PC-3 (cell line): ENCODE results near the gene PEX10. TPM values are rescaled to one million over a fixed set of nuclear protein-coding genes. Genes with fewer than 3 reads are reported as not detected.

Source experiments
- ATAC-seq: fragments of 200-7000 bp; cut with Tn5 transposase; 2 replicates; pipeline ENCODE4 v1.9.1; 2020; ENCODE audit warnings: mild to moderate bottlenecking, moderate library complexity
- BruUV-seq: library from RNA; stranded (reverse); fragments of 400-500 nt; replicated peaks from 2 replicates; lab custom pipeline; 2021; lab: Mats Ljungman, UMichigan
- CTCF ChIA-PET: fragments of 300-600 bp; sonication (Branson Sonifier 250); formaldehyde crosslinking; loops from one replicate; lab custom pipeline; 2022; ENCODE audit warnings: antibody characterized with exemption; lab: Charles Lee
- POLR2A ChIA-PET: fragments of 300-600 bp; sonication (Branson Sonifier 250); formaldehyde crosslinking; loops from one replicate; lab custom pipeline; 2022; ENCODE audit warnings: antibody characterized with exemption; ENCODE audit not compliant: unreplicated experiment; lab: Charles Lee
- DNase-seq: peaks from one replicate; pipeline ENCODE4 v3.0.0-alpha.2; 2015
- H2AFZ ChIP-seq: fragments of 300-600 bp; sonication (generic); 2 replicates; pipeline ENCODE4 v1.6.0; 2016; ENCODE audit warnings: antibody characterized with exemption, low read length
- H3F3A ChIP-seq: fragments of 300-600 bp; sonication (generic); one replicate; pipeline ENCODE4 v1.6.0; 2017; ENCODE audit warnings: antibody characterized with exemption, low read length, control low read depth, mild to moderate bottlenecking; ENCODE audit not compliant: unreplicated experiment
- H3K27ac ChIP-seq: fragments of 300-600 bp; sonication (generic); 2 replicates; pipeline ENCODE4 v1.5.1; 2016; ENCODE audit warnings: mild to moderate bottlenecking, low read length
- H3K27me3 ChIP-seq: fragments of 300-600 bp; sonication (generic); 2 replicates; pipeline ENCODE4 v1.6.1; 2016; ENCODE audit warnings: low read length, mixed read lengths
- H3K36me3 ChIP-seq: fragments of 300-600 bp; sonication (generic); 2 replicates; pipeline ENCODE4 v1.6.1; 2016; ENCODE audit warnings: low read depth, mixed run types, low read length, mixed read lengths
- H3K4me1 ChIP-seq: fragments of 300-600 bp; sonication (generic); 2 replicates; pipeline ENCODE4 v1.5.1; 2016; ENCODE audit warnings: low read length; ENCODE audit not compliant: insufficient read depth
- H3K4me2 ChIP-seq: fragments of 300-600 bp; sonication (generic); 2 replicates; pipeline ENCODE4 v1.6.0; 2016; ENCODE audit warnings: low read length
- H3K4me3 ChIP-seq: fragments of 300-600 bp; sonication (generic); 2 replicates; pipeline ENCODE4 v1.5.1; 2016; ENCODE audit warnings: mild to moderate bottlenecking, low read length, mixed read lengths
- H3K79me2 ChIP-seq: fragments of 300-600 bp; sonication (generic); 2 replicates; pipeline ENCODE4 v1.6.1; 2017; ENCODE audit warnings: low read length, mixed read lengths
- H3K9ac ChIP-seq: fragments of 300-600 bp; sonication (generic); 2 replicates; pipeline ENCODE4 v1.6.0; 2016; ENCODE audit warnings: mild to moderate bottlenecking, low read length
- H3K9me2 ChIP-seq: fragments of 300-600 bp; sonication (generic); replicated peaks from 2 replicates; pipeline ENCODE4 v1.6.1; 2016; ENCODE audit warnings: mixed run types, low read length, mixed read lengths
- H3K9me3 ChIP-seq: fragments of 300-600 bp; sonication (generic); 2 replicates; pipeline ENCODE4 v1.6.1; 2016; ENCODE audit warnings: low read length, mixed read lengths
- H4K20me1 ChIP-seq: fragments of 300-600 bp; sonication (generic); 2 replicates; pipeline ENCODE4 v1.6.1; 2016; ENCODE audit warnings: low read length, mixed read lengths
- EZH2 ChIP-seq: fragments of 300-600 bp; sonication (generic); IDR thresholded peaks from one replicate; pipeline ENCODE4 v1.6.1; 2017; ENCODE audit warnings: antibody characterized with exemption, mild to moderate bottlenecking, low read length; ENCODE audit not compliant: unreplicated experiment
- EZH2phosphoT487 ChIP-seq: fragments of 300-600 bp; sonication (generic); IDR thresholded peaks from 2 replicates; pipeline ENCODE4 v1.6.1; 2018; ENCODE audit warnings: mild to moderate bottlenecking, antibody characterized with exemption, low read length, borderline replicate concordance
- intact Hi-C: fragments of 100-400 bp; cut with micrococcal nuclease; formaldehyde crosslinking; loops from 2 replicates; pipeline ENCODE4 v1.9.0; 2023
- total RNA-seq: library from RNA; depleted of rRNA; stranded (reverse); fragments of >200 nt; gene quantifications from 2 replicates; pipeline ENCODE4 v1.2.3, GENCODE V29; 2014
- TF ChIP-seq, protein P1 (sequence below): fragments of 300-600 bp; sonication (generic); conservative IDR thresholded peaks from 2 replicates; pipeline ENCODE4 v1.5.1; 2017; ENCODE audit warnings: antibody characterized with exemption, low read depth, mild to moderate bottlenecking, low read length

PEX10 gene
- total RNA-seq, 1 experiment from 2014 or later, result 100 TPM

DNA sequence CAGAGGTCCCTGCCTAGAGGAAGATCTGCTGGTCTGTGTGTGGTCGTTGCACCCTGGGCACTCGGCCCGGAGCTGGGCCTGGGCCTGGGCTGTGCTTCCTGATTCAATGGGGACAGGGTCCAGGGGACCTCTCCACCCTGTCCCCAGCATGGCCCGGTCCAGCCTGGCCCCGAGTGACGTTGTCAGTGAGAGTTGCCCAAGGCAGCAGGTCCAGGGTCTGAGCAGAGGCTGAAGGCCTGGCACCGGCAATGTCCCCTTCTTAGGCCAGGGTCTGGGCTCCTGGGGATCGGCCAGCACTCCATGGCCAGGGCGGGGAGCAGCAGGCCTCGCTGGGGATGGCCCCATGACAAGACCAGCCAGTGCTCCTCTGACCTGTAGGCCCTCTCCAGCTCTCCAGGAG, 15.6 kb upstream of the PEX10 start:
- no peak for TF ChIP-seq EZH2phosphoT487
- BruUV-seq, result no TSS peak
- no peak overlapping the region for H3K9ac ChIP-seq
- ATAC-seq (no peak), DNase-seq (no peak)
- H4K20me1 ChIP-seq, result no peaks in the 10 kb centered on the region
- H3K9me2 ChIP-seq, result no peaks in the 10 kb centered on the region
- POLR2A ChIA-PET, result no interaction called here
- H2AFZ ChIP-seq, result no peak overlapping the region
- H3K4me1 ChIP-seq, result no peaks in the 10 kb centered on the region
- H3K4me3 ChIP-seq, result no peak overlapping the region
- H3K4me2 ChIP-seq, result no peak overlapping the region
- H3K36me3 ChIP-seq, result no peaks in the 10 kb centered on the region
- intact Hi-C loops, result no loop called here
- no peak overlapping the region for H3K27ac ChIP-seq
- peaks cover 8% of the 10 kb centered on the region for H3K27me3 ChIP-seq
- no peaks in the 10 kb centered on the region for H3K79me2 ChIP-seq
- no peaks in the 10 kb centered on the region for H3K9me3 ChIP-seq
- CTCF ChIA-PET, result no interaction called here
- H3F3A ChIP-seq, result no peaks in the 10 kb centered on the region

DNA sequence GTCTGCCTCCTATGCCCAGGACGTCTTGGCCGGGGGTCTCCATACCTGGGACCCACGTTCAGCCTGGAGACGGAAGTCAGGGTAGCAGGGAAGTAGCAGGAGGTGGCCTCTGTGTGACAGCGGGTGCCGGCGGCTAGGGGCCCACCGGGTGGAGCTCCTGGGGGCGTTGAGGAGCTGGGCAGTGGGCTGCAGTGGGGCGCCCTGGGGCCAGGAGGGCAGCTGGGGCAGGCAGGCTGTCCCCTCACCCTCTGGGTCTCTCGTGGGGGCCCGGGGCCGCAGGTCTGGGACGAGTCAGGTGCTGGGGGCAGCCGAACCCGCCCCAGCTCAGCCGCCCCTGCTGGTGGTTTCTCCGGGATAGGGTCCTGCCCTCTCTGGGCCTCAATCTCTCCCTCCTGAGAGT, 14.7 kb upstream of the PEX10 start:
- DNase-seq, result no peak
- H2AFZ ChIP-seq, result no peak overlapping the region
- no peaks in the 10 kb centered on the region for H3K27me3 ChIP-seq
- intact Hi-C loops, result no loop called here
- H3F3A ChIP-seq, result no peaks in the 10 kb centered on the region
- H3K36me3 ChIP-seq, result no peaks in the 10 kb centered on the region
- H3K9ac ChIP-seq, result no peak overlapping the region
- H3K27ac ChIP-seq, result no peak overlapping the region
- no peaks in the 10 kb centered on the region for H3K79me2 ChIP-seq
- ChIA-PET POLR2A (no interaction called here), CTCF (no interaction called here)
- H4K20me1 ChIP-seq, result no peaks in the 10 kb centered on the region
- no peaks in the 10 kb centered on the region for H3K4me1 ChIP-seq
- H3K9me2 ChIP-seq, result no peaks in the 10 kb centered on the region
- TF ChIP-seq EZH2phosphoT487 (no peak), EZH2 (no peak)
- TF ChIP-seq, protein P1, sequence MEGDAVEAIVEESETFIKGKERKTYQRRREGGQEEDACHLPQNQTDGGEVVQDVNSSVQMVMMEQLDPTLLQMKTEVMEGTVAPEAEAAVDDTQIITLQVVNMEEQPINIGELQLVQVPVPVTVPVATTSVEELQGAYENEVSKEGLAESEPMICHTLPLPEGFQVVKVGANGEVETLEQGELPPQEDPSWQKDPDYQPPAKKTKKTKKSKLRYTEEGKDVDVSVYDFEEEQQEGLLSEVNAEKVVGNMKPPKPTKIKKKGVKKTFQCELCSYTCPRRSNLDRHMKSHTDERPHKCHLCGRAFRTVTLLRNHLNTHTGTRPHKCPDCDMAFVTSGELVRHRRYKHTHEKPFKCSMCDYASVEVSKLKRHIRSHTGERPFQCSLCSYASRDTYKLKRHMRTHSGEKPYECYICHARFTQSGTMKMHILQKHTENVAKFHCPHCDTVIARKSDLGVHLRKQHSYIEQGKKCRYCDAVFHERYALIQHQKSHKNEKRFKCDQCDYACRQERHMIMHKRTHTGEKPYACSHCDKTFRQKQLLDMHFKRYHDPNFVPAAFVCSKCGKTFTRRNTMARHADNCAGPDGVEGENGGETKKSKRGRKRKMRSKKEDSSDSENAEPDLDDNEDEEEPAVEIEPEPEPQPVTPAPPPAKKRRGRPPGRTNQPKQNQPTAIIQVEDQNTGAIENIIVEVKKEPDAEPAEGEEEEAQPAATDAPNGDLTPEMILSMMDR, result no peak
- no peak for ATAC-seq
- BruUV-seq, result no TSS peak
- H3K9me3 ChIP-seq, result no peaks in the 10 kb centered on the region
- no peak overlapping the region for H3K4me3 ChIP-seq
- H3K4me2 ChIP-seq, result no peak overlapping the region

DNA sequence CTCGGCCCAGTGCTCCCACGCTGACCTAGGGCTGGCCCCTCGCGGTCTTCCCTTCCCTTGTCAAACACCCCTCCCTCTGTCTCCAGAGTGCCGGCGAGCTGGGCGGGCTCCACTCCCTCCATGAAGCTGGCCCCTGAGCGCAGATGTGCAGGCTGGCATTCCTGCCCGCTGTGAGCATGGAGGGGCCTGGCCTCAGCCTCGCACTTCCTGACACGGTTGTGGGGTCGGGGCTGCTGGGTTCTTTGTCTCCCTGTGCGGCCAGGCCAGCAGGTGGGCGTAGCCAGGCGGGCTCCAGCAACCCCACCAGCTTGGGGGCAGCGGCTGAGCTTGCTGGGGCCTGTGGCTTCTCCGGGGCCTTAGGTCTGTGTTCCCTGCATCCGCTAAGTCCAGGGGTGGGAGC, 14.2 kb upstream of the PEX10 start:
- no peak overlapping the region for H3K27ac ChIP-seq
- intact Hi-C loops, result no loop called here
- no peak overlapping the region for H3K4me3 ChIP-seq
- H2AFZ ChIP-seq, result no peak overlapping the region
- POLR2A ChIA-PET, result no interaction called here
- H4K20me1 ChIP-seq, result no peaks in the 10 kb centered on the region
- no peaks in the 10 kb centered on the region for H3K9me3 ChIP-seq
- no peaks in the 10 kb centered on the region for H3F3A ChIP-seq
- H3K27me3 ChIP-seq, result no peaks in the 10 kb centered on the region
- H3K4me2 ChIP-seq, result no peak overlapping the region
- no TSS peak for BruUV-seq
- ATAC-seq (no peak), DNase-seq (no peak)
- H3K9me2 ChIP-seq, result no peaks in the 10 kb centered on the region
- no peak overlapping the region for H3K9ac ChIP-seq
- no peaks in the 10 kb centered on the region for H3K4me1 ChIP-seq
- no peak for TF ChIP-seq EZH2
- no peak for TF ChIP-seq EZH2phosphoT487
- TF ChIP-seq, protein P1, result no peak
- CTCF ChIA-PET, result no interaction called here
- no peaks in the 10 kb centered on the region for H3K79me2 ChIP-seq
- H3K36me3 ChIP-seq, result no peaks in the 10 kb centered on the region
